Fibroblast of lung (primary cell): Measurements from ENCODE around the gene NT5DC1.

Experiments
- EZH2 ChIP-seq: IDR thresholded peaks from 2 replicates; pipeline ENCODE4 v1.5.1; 2012; ENCODE audit warnings: low read length, control low read depth, mild to moderate bottlenecking; ENCODE audit errors: missing control alignments
- TF ChIP-seq, protein P1 (sequence below), 2 donors: IDR thresholded peaks in 1 of 2; conservative IDR thresholded peaks in 1 of 2; 1 replicate in 1 of 2; 2 replicates in 1 of 2; pipeline ENCODE4 v1.5.1; 2011 to 2012; ENCODE audit warnings: low read length in 2 of 2, control low read depth in 1 of 2, inconsistent platforms in 1 of 2, low read depth in 1 of 2, mild to moderate bottlenecking in 1 of 2

DNA sequence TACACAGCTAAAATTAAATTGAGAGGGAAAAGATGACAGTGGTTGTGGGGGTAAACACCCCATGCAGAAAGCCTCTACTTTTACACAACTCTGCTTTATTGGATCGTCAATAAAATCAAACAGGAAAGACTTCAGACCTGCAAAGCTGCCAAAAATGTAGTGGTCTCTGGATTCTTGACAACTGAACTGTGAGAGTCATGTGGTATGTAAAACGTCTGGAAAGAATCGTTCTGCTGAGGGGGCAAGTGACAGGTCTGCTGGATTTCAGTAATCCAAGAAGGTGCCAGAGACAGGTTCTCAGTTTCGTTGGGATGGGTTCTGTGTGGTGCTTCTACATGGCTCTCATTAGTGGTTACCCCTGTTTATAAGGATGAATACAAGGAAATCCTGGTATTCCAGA, 89.9 kb downstream of the NT5DC1 start:
- TF ChIP-seq, protein P1, sequence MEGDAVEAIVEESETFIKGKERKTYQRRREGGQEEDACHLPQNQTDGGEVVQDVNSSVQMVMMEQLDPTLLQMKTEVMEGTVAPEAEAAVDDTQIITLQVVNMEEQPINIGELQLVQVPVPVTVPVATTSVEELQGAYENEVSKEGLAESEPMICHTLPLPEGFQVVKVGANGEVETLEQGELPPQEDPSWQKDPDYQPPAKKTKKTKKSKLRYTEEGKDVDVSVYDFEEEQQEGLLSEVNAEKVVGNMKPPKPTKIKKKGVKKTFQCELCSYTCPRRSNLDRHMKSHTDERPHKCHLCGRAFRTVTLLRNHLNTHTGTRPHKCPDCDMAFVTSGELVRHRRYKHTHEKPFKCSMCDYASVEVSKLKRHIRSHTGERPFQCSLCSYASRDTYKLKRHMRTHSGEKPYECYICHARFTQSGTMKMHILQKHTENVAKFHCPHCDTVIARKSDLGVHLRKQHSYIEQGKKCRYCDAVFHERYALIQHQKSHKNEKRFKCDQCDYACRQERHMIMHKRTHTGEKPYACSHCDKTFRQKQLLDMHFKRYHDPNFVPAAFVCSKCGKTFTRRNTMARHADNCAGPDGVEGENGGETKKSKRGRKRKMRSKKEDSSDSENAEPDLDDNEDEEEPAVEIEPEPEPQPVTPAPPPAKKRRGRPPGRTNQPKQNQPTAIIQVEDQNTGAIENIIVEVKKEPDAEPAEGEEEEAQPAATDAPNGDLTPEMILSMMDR (conservative IDR thresholded peaks at IDR 0.05 in 1 of 2, IDR thresholded peaks at IDR 0.05 in 1 of 2; ENCODE audit: low read depth in 1 of 2, low read length in 2 of 2), result no peak
- TF ChIP-seq EZH2, result no peak
